HUDEP-2 (cell line): ENCODE results near the gene CCS.
"Not testable (repeated sequence)": the region's sequence is repeated elsewhere in the genome, so short reads cannot be mapped to it uniquely, and the experiment has no call there.

Source experiments
- DNase-seq, 76 experiments: peaks; one replicate each; lab custom pipeline; 2025; ENCODE audit not compliant: unreplicated experiment in 76 of 76; lab: John Stamatoyannopoulos, UW

The CCS gene

DNA sequence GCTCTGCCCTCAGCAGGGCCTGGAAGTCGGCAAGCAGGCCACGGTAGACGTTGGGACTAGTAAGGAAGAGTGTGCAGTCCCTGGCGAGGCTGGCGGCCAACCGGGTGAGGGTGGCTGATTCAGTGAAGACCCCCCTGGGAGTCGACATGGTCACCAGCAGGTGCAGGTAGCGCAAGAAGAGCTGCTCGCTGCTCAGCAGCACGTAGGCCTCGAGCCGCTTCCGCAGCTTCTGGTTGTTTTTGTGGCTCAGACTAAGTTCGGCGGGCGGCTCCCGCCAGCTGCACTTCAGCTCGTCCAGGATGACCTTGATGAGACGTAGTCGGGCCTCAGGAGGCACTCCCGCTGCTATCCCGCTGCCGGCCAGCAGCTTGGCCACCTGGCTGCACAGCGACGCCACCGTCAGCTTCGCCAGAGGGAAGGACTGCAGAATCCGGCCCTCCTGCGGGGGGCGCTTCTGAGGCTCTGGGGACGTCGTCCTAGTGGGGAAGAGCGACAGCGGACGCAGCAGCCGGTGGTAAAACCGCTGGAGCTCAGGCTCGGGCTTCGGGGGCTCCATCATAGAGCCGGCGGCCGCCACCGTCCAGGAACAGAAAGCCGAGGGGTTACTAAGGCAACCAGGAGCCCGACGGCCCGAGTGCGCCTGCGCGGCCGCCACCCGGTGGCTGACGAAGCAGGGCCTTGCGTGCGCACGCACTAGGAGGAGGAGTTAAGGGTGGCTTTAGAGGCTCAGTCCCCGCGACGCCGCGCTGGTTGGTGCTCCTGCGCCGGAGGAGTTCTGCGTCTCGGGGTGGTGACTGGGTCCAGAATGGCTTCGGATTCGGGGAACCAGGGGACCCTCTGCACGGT lies at the start of gene CCS, which contains the start of gene CCDC87:
TSS of gene CCS (plus strand) at position 729 of the 846 bp plus-strand sequence. CDS start at position 806, 77 bp downstream.
TSS of gene CCDC87 (minus strand) at position 607 of the 846 bp plus-strand sequence. CDS start at position 559, 48 bp downstream.
- DNase-seq = peak in 74 of 76 experiments; percentile 56 to 97 (median 93)

- DNase-seq = peak in 1 of 76 experiments; percentile 17
Observed at GRCh38 chr11:66543263-66544107, 49.5 kb upstream of the CCS start.

DNA sequence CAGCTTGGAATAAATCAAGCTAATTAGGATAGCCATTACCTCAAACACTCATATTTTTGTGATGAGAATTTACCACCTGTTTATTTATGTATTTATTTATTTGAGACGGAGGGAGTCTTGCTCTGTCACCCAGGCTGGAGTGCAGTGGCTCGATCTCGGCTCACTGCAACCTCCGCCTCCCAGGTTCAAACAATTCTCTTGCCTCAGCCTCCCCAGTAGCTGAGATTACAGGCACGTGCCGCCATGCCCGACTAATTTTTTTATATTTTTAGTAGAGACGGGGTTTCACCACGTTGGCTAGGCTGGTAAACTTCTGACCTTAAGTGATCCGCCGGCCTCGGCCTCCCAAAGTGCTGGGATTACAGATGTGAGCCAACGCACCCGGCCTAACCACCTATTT lies 48.0 kb upstream of the CCS start:
- DNase-seq = not testable (repeated sequence)

DNA sequence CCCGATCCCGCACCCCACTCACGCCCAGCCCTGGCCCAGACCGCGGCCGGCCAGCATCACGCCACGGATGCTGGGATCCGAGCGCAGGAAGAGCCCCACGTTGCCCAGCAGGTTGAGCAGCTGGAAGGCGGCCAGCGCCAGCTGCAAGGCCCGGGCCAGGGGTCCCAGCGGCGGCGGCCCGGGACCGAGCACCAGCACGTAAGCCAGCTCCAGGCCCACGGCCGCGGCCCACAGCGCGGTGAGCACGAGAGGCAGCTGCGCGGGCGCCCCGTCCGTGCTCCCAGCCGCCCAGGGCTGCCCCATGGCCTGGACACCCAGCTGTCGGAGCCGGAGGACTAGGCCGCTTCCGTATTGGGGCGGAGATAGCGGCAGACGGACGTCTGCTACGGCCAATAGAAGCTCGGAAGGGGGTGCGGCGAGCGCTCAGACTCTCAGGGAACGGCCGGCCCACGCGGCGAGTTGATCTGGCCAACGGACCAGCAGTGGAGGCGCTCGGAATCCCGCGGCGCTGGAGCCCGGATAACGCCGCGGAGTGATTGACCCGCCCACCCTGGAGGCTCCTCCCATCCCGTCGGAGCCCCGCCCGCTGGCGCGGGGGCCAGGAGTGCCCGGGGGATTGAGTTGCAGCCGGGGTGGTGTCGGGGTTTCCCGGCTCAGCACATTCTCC lies 47.2 kb upstream of the CCS start, which contains the start of gene ZDHHC24:
TSS of gene ZDHHC24 (minus strand) at position 348 of the 667 bp plus-strand sequence. CDS start at position 303, 45 bp downstream.
- DNase-seq = peak in 74 of 76 experiments; percentile 75 to 97 (median 93)

GRCh38 chr11:66546368-66546965 lies 46.5 kb upstream of the CCS start, which contains the start of gene ACTN3:
TSS of gene ACTN3 (plus strand) at chr11:66546903. CDS start at chr11:66546938, 35 bp downstream.
- DNase-seq = peak in 1 of 76 experiments; percentile 77

DNA sequence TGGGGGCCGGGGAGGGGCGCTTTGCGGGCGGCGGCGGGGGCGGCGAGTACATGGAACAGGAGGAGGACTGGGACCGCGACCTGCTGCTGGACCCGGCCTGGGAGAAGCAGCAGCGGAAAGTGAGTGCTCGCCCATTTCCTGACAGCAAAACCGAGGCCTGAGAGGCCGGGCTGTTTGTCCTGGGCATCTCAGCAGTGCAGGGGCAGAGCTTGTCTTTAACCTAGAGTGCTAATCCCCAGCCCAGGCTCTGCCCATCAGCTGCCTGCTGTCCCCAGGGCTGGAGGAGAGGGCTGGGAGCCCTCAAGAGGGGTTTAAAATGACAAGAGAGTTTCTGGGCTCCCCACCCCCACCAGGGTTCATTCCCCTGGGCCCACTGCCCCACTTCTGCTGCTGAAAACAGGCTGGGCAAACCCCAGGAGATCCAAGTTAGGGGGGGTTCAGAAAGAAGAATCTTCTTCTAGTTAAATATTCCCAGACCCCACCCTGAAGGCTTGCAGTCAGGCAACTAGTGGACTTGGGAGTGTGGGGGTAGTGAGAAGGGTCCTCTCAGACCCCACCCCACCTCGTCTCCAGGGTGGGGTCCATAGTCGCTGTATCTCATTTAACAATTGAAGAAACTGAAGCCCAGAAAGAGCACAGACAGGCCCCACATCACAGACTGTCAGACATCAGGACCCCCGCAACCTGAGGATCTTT lies 45.9 kb upstream of the CCS start:
- no peak for DNase-seq

DNA sequence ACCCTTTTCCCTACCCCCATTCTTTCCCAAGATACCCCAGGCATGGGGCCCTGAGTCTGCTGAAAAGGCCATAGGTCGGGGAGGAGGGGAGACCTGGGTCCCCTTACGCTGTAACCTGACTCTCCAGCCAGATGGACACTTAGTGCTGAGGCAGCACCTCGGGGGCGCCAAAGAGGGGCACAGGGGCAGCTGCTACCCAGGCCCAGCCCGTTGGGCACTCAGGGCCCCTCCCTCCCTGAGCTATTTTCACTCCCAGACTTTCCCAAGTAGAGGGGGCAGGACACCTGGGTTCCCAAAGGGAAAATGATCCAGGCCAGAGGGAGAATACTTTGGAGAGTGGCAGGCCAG lies 45.3 kb upstream of the CCS start:
- no peak for DNase-seq

- no peak for DNase-seq
Observed at GRCh38 chr11:66548041-66548440, 44.9 kb upstream of the CCS start.

DNA sequence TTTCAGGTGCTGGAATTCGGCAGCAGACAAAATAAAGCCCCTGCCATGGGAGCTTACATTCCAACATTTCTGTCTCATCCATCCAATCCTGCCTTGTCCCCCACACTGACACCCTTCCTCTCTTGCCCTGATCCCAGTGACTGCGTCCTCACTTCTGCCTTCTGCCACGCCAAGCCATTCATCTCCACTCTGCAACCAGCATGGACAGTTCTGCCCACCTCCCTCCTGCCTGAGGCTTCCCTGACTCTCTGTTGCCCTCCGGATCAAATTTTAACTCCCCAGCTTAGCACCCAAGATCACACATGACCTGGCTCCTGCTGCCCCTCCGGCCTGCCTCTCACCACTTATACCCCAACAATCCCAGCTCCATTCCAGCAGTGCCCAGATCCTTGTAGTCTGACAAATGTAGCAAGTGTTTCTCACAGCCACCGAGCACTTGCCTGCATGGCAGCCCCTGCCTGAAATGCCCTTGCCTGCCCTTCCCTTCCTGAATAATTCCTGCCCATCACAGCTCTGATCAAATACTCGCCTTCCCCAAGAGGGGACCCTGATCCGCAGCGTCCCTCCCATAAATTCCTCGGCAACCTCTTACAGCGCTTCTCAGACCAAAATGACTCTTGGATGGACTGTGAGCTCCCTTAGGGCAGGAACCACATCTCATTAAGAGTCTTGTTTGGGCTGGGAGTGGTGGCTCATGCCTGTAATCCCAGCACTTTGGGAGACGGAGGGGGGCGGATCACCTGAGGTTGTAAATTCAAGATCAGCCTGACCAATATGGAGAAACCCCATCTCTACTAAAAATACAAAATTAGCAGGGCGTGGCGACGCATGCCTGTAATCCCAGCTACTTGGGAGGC lies 44.0 kb upstream of the CCS start:
- DNase-seq = no peak

DNA sequence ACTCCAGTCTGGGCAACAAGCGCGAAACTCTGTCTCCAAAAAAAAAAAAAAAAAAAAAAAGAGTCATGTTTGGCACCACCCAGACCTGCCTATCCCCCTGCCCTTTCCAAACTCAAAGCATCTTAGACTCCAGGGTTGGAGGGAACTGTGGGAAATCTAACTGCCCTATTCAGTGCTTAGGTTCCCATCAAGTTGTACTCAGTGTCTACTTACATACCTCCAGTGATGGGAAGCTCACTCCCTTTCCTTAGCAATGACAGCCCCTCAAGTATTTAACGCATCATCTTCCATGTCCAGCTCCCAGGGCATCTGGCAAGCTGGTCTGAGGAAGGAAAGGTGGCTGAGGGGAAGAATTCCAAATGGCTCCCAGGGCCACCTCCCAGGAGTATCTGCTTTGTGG lies 43.3 kb upstream of the CCS start:
- no peak for DNase-seq

GRCh38 chr11:66550887-66551286 lies 42.1 kb upstream of the CCS start:
- no peak for DNase-seq

DNA sequence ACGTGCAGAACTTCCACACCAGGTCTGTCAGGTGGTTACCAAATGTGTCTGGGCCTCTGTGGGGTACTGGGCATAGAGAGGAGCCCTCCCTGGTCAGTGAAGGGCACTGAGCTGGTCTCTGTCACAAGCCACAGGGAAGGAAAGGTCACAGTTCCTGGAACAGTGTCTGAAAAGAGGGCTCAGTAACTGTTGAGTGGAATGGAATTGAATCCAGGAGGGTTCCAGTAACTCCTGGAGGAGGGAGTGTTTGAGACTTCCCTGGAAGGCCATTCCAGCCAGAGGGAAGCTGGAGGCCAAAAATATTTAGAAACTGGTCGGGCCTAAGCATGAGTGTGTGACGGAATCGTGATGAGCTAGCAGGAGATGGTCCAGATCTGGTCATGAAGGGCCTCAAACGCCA lies 38.4 kb upstream of the CCS start:
- no peak for DNase-seq

- no peak for DNase-seq
Observed at GRCh38 chr11:66555416-66555815, 37.6 kb upstream of the CCS start.

DNA sequence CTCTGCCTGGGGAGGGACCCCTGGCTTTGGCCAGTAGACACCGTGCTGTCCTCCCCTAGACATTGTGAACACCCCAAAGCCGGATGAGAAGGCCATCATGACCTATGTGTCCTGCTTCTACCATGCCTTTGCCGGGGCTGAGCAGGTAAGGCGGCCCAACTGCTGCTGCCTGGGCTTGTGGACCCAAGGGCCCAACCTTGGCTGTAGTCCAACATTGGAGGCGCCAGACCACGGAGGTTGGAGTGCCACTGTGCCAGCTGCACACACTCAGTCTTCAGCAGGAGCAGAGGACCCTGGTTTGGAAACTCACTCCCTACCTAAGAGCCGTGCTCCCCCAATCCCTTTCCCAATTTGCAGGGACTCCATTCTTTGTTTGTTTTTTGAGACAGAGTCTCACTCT lies 36.9 kb upstream of the CCS start:
- DNase-seq = no peak

DNA sequence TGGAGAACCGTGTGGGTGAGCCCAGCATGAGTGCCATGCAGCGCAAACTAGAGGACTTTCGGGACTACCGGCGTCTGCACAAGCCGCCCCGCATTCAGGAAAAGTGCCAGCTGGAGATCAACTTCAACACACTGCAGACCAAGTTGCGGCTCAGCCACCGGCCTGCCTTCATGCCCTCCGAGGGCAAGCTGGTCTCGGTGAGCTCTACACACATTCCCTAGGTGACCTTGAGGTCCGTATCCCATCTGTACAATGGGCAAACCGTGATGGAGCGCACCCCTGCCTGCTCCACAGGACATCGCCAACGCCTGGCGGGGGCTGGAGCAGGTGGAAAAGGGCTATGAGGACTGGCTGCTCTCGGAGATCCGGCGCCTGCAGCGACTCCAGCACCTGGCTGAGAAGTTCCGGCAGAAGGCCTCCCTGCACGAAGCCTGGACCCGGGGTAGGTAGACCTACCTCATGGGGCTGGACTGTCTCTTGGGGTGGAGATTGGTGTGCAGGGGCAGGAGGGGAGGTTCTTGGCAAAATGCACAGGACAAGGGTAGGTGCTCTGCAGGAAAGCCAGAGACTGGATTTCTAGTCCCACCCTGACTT lies 35.2 kb upstream of the CCS start:
- no peak for DNase-seq

- peak in 44 of 76 experiments; percentile 3 to 62 (median 32) for DNase-seq
Observed at GRCh38 chr11:66559142-66559865, 33.7 kb upstream of the CCS start.

- DNase-seq = no peak
Observed at GRCh38 chr11:66559866-66560676, 32.9 kb upstream of the CCS start.
